HEK293 (cell line): Measurements from ENCODE around the gene AKAP14.

ENCODE experiments used
- CTCF ChIP-seq: fragments of 450-650 bp; formaldehyde crosslinking; IDR thresholded peaks from 2 replicates; pipeline ENCODE4 v1.5.1; 2016; ENCODE audit warnings: missing biosample characterization, missing genetic modification characterization
- KLF16 ChIP-seq: fragments of 450-650 bp; formaldehyde crosslinking; IDR thresholded peaks from 2 replicates; pipeline ENCODE4 v1.5.1; 2017; ENCODE audit warnings: missing biosample characterization, missing genetic modification characterization
- MZF1 ChIP-seq: fragments of 450-650 bp; formaldehyde crosslinking; IDR thresholded peaks from 2 replicates; pipeline ENCODE4 v1.5.1; 2017; ENCODE audit warnings: missing biosample characterization, missing genetic modification characterization, borderline replicate concordance
- REST ChIP-seq: fragments of 450-650 bp; formaldehyde crosslinking; IDR thresholded peaks from 2 replicates; pipeline ENCODE4 v1.5.1; 2016; ENCODE audit warnings: missing biosample characterization, missing genetic modification characterization
- ZBTB1 ChIP-seq: fragments of 450-650 bp; formaldehyde crosslinking; IDR thresholded peaks from 2 replicates; pipeline ENCODE4 v1.5.1; 2016; ENCODE audit warnings: missing biosample characterization, missing genetic modification characterization
- ZNF174 ChIP-seq: fragments of 450-650 bp; formaldehyde crosslinking; IDR thresholded peaks from 2 replicates; pipeline ENCODE4 v1.5.0; 2017; ENCODE audit warnings: missing biosample characterization, mild to moderate bottlenecking, missing genetic modification characterization
- ZNF23 ChIP-seq: fragments of 450-650 bp; formaldehyde crosslinking; IDR thresholded peaks from 2 replicates; pipeline ENCODE4 v1.5.1; 2016; ENCODE audit warnings: missing biosample characterization, missing genetic modification characterization, borderline replicate concordance
- ZNF335 ChIP-seq: fragments of 450-650 bp; formaldehyde crosslinking; conservative IDR thresholded peaks from 2 replicates; pipeline ENCODE4 v1.5.1; 2016; ENCODE audit warnings: missing biosample characterization, missing genetic modification characterization
- ZNF350 ChIP-seq: fragments of 450-650 bp; formaldehyde crosslinking; IDR thresholded peaks from 2 replicates; pipeline ENCODE4 v1.5.0; 2017; ENCODE audit warnings: missing biosample characterization, mild to moderate bottlenecking, missing genetic modification characterization
- ZNF391 ChIP-seq: fragments of 450-650 bp; formaldehyde crosslinking; IDR thresholded peaks from 2 replicates; pipeline ENCODE4 v1.5.1; 2016; ENCODE audit warnings: low read depth, missing biosample characterization, missing genetic modification characterization, borderline replicate concordance
- ZNF433 ChIP-seq: fragments of 450-650 bp; formaldehyde crosslinking; IDR thresholded peaks from 2 replicates; pipeline ENCODE4 v1.5.1; 2016; ENCODE audit warnings: missing biosample characterization, missing genetic modification characterization, low read depth
- ZNF510 ChIP-seq: fragments of 450-650 bp; formaldehyde crosslinking; IDR thresholded peaks from 2 replicates; pipeline ENCODE4 v1.5.1; 2018; ENCODE audit warnings: mild to moderate bottlenecking, missing genetic modification characterization, missing biosample characterization; ENCODE audit not compliant: insufficient replicate concordance
- ZNF747 ChIP-seq: fragments of 450-650 bp; formaldehyde crosslinking; IDR thresholded peaks from 2 replicates; pipeline ENCODE4 v1.5.1; 2016; ENCODE audit warnings: missing biosample characterization, missing genetic modification characterization

- TF ChIP-seq CTCF (tag by site-specific recombination), result no peak
- no peak for TF ChIP-seq ZNF174 (tag by site-specific recombination)
- TF ChIP-seq ZBTB1 (tag by site-specific recombination), result no peak
- TF ChIP-seq ZNF747 (tag by site-specific recombination), result no peak
- TF ChIP-seq ZNF350, result no peak
- no peak for TF ChIP-seq ZNF433 (tag by site-specific recombination)
- TF ChIP-seq MZF1 (tag by site-specific recombination), result no peak
- TF ChIP-seq ZNF335 (tag by site-specific recombination), result no peak
- TF ChIP-seq ZNF391 (tag by site-specific recombination), result no peak
- TF ChIP-seq ZNF23, result no peak
- TF ChIP-seq KLF16 (tag by site-specific recombination), result no peak
- TF ChIP-seq REST (tag by site-specific recombination), result no peak
- no peak for TF ChIP-seq ZNF510 (tag by site-specific recombination)
These were observed 58.7 kb downstream of the AKAP14 start for GRCh38 chrX:119954374-119954773.
